AG04450 (cell line): ENCODE measurements around the gene FHIT. TPM values are rescaled to one million over a fixed set of nuclear protein-coding genes. Genes with fewer than 3 reads are reported as not detected.

Source experiments
- CTCF ChIA-PET: fragments of 300-600, 350-600 bp; formaldehyde crosslinking; extraction: SDS; loops from one replicate; lab custom pipeline; 2022; ENCODE audit warnings: antibody characterized with exemption, inconsistent platforms; lab: Charles Lee
- POLR2A ChIA-PET: fragments of 350-600 bp; formaldehyde crosslinking; extraction: SDS; loops from one replicate; lab custom pipeline; 2021; ENCODE audit warnings: antibody characterized with exemption, inconsistent platforms; lab: Yijun Ruan, JAX
- DNase-seq: peaks from one replicate; pipeline ENCODE4 v3.0.0-alpha.2; 2011; ENCODE audit warnings: low read depth, low spot score
- H3K27ac ChIP-seq: one replicate; pipeline ENCODE4 v1.5.1; 2012; ENCODE audit warnings: low read depth, low read length, control low read depth
- H3K27me3 ChIP-seq: one replicate; pipeline ENCODE4 v1.6.0; 2012; ENCODE audit warnings: low read length; ENCODE audit not compliant: control insufficient read depth, insufficient read depth
- H3K4me3 ChIP-seq: 2 replicates; pipeline ENCODE4 v1.5.1; 2011; ENCODE audit warnings: mild to moderate bottlenecking, low read depth, low read length, control low read depth
- H3K9me3 ChIP-seq: 2 replicates; pipeline ENCODE4 v1.5.1; 2012; ENCODE audit warnings: low read length; ENCODE audit not compliant: control insufficient read depth, insufficient read depth
- CTCF ChIP-seq: IDR thresholded peaks from 2 replicates; pipeline ENCODE4 v1.5.1; 2011; ENCODE audit warnings: low read depth, low read length, control low read depth, inconsistent platforms
- polyA plus RNA-seq: library from polyadenylated mRNA; depleted of rRNA; stranded (reverse); fragments of >200 nt; gene quantifications from 2 replicates; pipeline ENCODE4 v1.2.3, GENCODE V29; 2011

FHIT gene
- polyA plus RNA-seq, 1 experiment = 0.17 TPM

DNA sequence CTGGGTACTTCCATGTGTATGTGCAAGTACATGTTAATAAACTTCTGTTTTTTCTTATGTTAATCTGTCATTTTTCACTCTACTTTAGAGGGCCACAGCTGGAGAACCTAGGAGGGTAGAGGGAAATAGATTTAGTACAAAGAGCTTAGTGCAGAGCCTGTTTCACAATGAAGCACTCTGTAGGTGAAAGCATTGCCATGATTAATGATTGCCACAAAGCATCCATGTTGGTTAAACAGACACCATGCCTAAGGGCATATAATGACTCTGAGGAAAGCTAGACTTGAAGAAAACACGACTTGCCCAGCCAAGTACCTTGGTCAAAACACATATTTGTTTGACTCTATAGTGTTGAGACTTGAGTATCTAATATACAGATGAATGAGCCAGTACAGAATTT lies 338.4 kb downstream of the FHIT start:
- no peak overlapping the region for H3K4me3 ChIP-seq
- POLR2A ChIA-PET = no interaction called here
- CTCF ChIA-PET = interaction anchor here (0.6 kb wide), 1 partner anchor 44 kb away, joined by 4 read pairs; no protein-coding TSS in a partner anchor
- no peaks in the 10 kb centered on the region for H3K27me3 ChIP-seq
- H3K9me3 ChIP-seq = no peaks in the 10 kb centered on the region
- DNase-seq = no peak
- no peak overlapping the region for H3K27ac ChIP-seq
- TF ChIP-seq CTCF = no peak

DNA sequence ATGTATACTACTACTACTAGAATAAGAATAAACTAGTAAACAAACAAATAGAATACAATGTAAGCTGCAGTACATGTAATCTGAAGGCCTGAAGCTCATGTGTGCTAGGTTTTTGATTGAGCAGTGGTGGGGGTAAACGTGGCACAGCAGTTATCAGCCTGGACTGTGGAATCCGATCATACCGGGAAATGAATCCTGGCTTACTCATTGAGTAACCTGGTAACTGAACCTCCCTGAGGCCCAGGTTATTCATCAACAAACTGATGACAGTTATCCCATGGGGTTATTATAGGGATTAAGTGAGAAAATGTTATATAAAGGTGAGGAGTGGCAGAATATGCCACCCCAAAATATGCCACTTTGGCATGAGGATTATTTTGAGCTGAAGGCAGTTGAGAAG lies 339.1 kb downstream of the FHIT start:
- Histone ChIP-seq H3K27ac (no peak overlapping the region), H3K9me3 (no peaks in the 10 kb centered on the region), H3K27me3 (no peaks in the 10 kb centered on the region), H3K4me3 (no peak overlapping the region)
- DNase-seq = no peak
- POLR2A ChIA-PET = no interaction called here
- CTCF ChIA-PET = interaction anchor here (0.6 kb wide), 1 partner anchor 45 kb away, joined by 4 read pairs; no protein-coding TSS in a partner anchor
- TF ChIP-seq CTCF = no peak

DNA sequence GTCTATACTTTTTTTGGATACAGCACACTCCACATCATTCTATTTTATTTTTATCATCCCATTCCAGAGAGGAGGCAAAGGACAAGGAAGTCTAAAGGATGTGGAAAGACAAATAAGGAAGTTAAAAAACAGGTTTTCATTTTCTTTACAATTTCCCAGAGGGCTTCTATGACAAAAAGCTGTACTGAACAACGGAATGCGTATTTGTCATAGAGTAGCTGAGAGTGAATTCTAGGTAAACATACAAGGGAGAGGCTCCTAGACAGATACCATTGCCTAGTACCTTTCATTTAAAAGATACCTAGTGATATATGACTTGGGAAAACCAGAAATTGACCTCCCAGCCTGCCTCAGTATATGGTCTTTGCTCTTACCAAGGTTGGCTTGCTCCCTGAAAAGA lies 341.7 kb downstream of the FHIT start:
- Histone ChIP-seq H3K27ac (no peak overlapping the region), H3K27me3 (no peaks in the 10 kb centered on the region), H3K4me3 (no peak overlapping the region), H3K9me3 (no peaks in the 10 kb centered on the region)
- CTCF ChIA-PET = no interaction called here
- POLR2A ChIA-PET = no interaction called here
- TF ChIP-seq CTCF = no peak
- DNase-seq = no peak

GRCh38 chr3:60906283-60906682 lies 345.0 kb downstream of the FHIT start:
- H3K27ac ChIP-seq = no peak overlapping the region
- no peaks in the 10 kb centered on the region for H3K27me3 ChIP-seq
- H3K4me3 ChIP-seq = no peak overlapping the region
- TF ChIP-seq CTCF = no peak
- DNase-seq = no peak
- H3K9me3 ChIP-seq = no peaks in the 10 kb centered on the region
- ChIA-PET CTCF (no interaction called here), POLR2A (no interaction called here)

- ChIA-PET POLR2A (no interaction called here), CTCF (no interaction called here)
- no peak overlapping the region for H3K27ac ChIP-seq
- H3K27me3 ChIP-seq = no peaks in the 10 kb centered on the region
- no peak overlapping the region for H3K4me3 ChIP-seq
- TF ChIP-seq CTCF = no peak
- DNase-seq = no peak
- H3K9me3 ChIP-seq = no peaks in the 10 kb centered on the region
Observed at GRCh38 chr3:60898321-60898720, 352.9 kb downstream of the FHIT start.
